ENCODE results near the gene SMG1. TPM values are rescaled to one million over a fixed set of nuclear protein-coding genes. Genes with fewer than 3 reads are reported as not detected.
"Not testable (repeated sequence)": the region's sequence is repeated elsewhere in the genome, so short reads cannot be mapped to it uniquely, and the experiment has no call there.

The SMG1 gene
- total RNA-seq, 4 donors from 2014 or later, result 37.8 to 102 (median 54.6) TPM

DNA sequence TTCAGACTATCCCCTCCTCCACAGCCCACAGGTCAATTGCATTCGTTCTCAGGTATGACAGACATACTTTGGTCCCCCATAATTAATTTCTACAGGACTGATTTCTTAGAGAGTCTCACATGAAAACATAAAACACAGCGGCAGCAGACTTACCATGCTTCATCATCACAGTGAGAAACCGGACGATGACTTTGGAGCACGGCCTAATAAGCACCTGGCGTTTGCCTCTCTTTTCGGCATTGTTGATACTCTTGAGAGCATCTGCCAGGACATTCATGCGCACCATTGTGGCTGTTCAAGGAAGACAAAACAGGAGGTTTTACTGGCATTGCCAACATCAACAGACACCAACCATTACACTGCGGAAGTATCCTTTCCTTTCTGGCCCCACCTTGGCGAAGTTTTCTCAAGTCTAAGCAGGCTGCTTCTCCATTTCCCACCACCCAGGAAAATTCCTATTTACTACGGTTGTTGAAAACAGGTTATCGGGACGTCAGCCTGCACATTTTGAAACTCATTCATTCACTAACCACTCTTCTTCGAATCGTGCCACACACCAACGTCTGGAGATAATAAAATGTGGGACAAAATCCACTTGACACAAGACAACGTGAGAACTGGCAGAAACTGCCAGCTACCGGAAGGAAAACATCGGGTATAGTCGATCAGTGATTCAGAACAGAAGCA is 137.2 kb downstream of the SMG1 start:
- H3K27me3 ChIP-seq, result no peaks in the 10 kb centered on the region
- intact Hi-C loops (cut with DNase I), result no loop called here
- WGBS, 2 donors, result 5 to 8% methylated on average over 20 of the region's 20 CpGs
- peaks cover 30 to 77% (median 56%) of the 10 kb centered on the region in 3 donors for H3K4me1 ChIP-seq
- H3K27ac ChIP-seq, result peak overlapping the region; percentile 90 to 95 (median 93)
- no peaks in the 10 kb centered on the region for H3K9me3 ChIP-seq
- TF ChIP-seq, protein P1, sequence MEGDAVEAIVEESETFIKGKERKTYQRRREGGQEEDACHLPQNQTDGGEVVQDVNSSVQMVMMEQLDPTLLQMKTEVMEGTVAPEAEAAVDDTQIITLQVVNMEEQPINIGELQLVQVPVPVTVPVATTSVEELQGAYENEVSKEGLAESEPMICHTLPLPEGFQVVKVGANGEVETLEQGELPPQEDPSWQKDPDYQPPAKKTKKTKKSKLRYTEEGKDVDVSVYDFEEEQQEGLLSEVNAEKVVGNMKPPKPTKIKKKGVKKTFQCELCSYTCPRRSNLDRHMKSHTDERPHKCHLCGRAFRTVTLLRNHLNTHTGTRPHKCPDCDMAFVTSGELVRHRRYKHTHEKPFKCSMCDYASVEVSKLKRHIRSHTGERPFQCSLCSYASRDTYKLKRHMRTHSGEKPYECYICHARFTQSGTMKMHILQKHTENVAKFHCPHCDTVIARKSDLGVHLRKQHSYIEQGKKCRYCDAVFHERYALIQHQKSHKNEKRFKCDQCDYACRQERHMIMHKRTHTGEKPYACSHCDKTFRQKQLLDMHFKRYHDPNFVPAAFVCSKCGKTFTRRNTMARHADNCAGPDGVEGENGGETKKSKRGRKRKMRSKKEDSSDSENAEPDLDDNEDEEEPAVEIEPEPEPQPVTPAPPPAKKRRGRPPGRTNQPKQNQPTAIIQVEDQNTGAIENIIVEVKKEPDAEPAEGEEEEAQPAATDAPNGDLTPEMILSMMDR (IDR thresholded peaks at IDR 0.05), result no peak
- TF ChIP-seq POLR2A (IDR thresholded peaks at IDR 0.05), result no peak
- H3K36me3 ChIP-seq, result peaks cover 21 to 73% (median 33%) of the 10 kb centered on the region in 3 donors
- H3K4me3 ChIP-seq, result peak overlapping the region; percentile 74 to 98 (median 90)
- no peak for DNase-seq

DNA sequence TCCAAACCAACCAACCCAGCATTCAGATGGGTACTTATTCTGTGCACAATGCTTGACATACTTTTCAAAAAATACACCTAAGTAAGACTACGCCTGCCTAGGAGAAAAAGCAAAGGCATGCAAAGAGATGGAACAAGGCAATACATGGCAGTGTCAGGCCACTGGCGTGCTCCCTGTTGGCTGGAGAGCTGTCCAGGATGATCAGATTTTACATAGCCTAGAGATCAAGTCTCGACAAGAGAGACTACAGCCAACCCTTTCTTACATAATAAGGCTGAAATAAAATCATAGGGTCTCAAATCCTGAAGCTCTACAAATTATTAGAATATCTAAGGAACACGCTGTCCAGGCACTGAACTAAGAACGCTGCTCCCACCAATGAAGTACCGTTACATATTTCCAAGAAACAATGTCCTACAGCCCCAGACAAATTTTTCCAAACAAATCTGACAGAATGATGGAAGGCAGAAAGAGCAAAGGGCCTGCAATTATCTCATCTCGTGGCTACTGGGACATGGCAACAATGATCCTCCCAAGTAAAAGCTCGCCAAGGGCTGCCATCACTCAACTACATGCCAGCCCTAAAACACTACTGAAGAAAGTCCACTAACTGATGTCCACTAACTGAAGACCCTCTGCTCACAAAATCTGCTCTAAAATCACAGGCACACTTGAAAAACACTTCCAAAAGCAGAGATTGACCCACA is 141.1 kb downstream of the SMG1 start:
- intact Hi-C loops (cut with DNase I), result no loop called here
- Histone ChIP-seq H3K4me3 (peak overlapping the region in 1 of 4 donors; percentile 74), H3K36me3 (peaks cover 17 to 77% (median 42%) of the 10 kb centered on the region in 3 donors), H3K27me3 (no peaks in the 10 kb centered on the region), H3K27ac (peak overlapping the region in 3 of 4 donors; percentile 28 to 63 (median 53)), H3K9me3 (no peaks in the 10 kb centered on the region), H3K4me1 (peaks cover 30 to 59% (median 42%) of the 10 kb centered on the region in 3 donors)
- no peak for DNase-seq
- TF ChIP-seq, protein P1 (IDR thresholded peaks at IDR 0.05), result no peak
- no peak for TF ChIP-seq POLR2A (IDR thresholded peaks at IDR 0.05)
- 50 to 63% methylated on average over 8 of the region's 8 CpGs for WGBS, 2 donors

DNA sequence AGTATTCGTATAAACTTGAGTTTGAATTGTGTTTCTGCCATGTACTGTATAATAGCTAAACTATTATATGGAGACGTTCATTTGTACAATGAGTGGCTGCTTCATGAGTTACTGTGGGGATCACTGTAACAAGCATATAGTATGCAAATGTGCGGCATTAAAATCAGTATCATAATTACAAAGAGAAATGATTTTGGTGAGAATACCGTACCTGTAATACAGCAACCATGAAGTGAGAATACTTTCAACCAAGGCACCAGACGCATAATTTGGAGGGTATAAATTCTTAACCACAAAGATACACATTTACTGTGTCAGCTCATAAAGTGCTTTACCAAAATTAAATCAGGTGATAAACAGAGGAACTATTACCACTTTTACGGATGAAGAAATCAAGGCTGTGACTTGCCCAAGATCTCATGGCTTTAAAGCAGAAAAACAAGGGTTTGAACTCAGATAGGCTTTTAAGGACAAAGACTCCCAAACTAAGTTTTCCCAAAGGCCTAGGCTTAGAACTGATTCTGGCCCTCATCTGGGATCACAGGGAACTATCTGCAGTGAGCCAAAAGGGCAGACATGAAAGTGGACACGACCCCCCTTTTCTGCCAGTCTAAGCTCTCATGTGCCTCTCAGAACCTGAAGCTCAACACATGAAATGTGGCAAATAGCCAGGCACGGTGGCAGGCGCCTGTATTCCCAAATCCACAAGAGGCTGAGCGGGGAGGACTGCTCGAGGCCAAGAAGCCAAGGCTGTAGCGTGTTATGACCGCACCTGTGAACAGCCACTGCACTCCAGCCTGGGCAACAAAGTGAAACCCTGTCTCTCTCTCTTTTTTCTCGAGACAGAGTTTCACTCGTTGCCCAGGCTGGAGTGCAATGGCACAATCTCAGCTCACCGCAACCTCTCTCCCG is 142.5 kb downstream of the SMG1 start:
- TF ChIP-seq POLR2A (IDR thresholded peaks at IDR 0.05), result no peak
- TF ChIP-seq, protein P1 (IDR thresholded peaks at IDR 0.05), result no peak
- Histone ChIP-seq H3K9me3 (no peaks in the 10 kb centered on the region), H3K27me3 (no peaks in the 10 kb centered on the region), H3K27ac (no peak overlapping the region), H3K4me1 (peaks cover 27 to 52% (median 40%) of the 10 kb centered on the region in 3 donors), H3K36me3 (peaks cover 17 to 75% (median 42%) of the 10 kb centered on the region in 3 donors), H3K4me3 (no peak overlapping the region)
- intact Hi-C loops (cut with DNase I), result no loop called here
- 73% methylated on average over 15 to 16 of the region's 17 CpGs for WGBS, 2 donors
- DNase-seq, result no peak

DNA sequence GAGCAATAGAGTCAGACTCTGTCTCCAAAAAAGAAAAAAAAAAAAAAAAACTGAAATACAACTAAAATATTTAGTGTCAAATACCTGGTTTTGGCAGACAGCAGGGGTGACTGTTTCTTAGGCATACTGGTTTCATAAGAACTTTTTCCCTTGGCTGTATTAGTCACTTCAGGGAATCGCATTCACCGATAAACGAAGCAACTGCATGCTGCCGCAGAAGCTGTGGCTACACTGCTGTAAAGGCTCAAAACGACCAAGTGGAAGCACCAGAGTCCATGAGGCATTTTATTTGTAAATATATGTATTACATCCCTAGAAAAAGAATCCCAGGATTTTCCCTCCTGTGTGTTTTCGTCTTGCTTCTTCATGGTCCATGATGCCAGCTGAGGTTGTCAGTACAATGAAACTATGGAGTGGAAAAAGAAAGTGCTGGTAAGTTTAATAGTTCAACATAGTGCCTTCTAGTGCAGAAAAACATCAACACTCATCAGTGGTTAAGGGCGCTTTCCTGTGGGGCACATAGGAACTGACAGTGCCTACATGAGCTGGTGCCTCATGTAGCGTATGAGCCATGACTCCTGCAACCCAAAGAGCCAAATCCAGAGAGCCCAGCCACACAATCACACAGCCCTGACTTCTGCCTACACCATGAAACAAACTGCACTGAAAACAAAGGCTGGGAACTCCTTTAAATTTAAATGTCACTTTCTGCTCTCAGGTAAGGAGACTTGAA is 143.3 kb downstream of the SMG1 start:
- DNase-seq, result no peak
- Histone ChIP-seq H3K27ac (no peak overlapping the region), H3K27me3 (no peaks in the 10 kb centered on the region), H3K4me3 (no peak overlapping the region), H3K36me3 (peaks cover 17 to 67% (median 42%) of the 10 kb centered on the region in 3 donors), H3K4me1 (peaks cover 19 to 44% (median 31%) of the 10 kb centered on the region in 3 donors), H3K9me3 (no peaks in the 10 kb centered on the region)
- TF ChIP-seq, protein P1 (IDR thresholded peaks at IDR 0.05), result no peak
- TF ChIP-seq POLR2A (IDR thresholded peaks at IDR 0.05), result no peak
- intact Hi-C loops (cut with DNase I), result no loop called here
- 81 to 90% methylated on average over 8 of the region's 8 CpGs for WGBS, 2 donors

DNA sequence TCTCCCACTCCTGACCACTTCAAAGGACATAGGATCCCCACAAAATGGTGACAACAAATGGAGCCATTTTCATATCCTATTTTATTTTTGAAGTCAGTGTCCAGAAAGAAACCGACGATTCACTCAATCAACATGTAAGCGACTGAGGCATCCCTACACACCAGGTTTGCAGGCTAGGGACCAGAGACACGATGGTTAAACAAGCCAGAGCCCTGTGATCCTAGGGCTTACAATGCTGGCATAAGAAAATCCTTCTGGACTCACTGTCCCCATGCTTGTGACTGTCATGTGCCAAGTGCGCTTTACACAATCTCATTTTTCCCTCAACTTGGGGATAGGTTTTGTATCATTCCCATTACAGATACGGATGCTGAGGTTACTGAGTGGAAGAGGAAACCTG is 145.0 kb downstream of the SMG1 start:
- H3K36me3 ChIP-seq, result peaks cover 11 to 50% (median 35%) of the 10 kb centered on the region in 3 donors
- H3K4me1 ChIP-seq, result peaks cover 7 to 28% (median 15%) of the 10 kb centered on the region in 3 donors
- H3K27ac ChIP-seq; H3K4me3 ChIP-seq; intact Hi-C loops (cut with DNase I); H3K9me3 ChIP-seq; H3K27me3 ChIP-seq; DNase-seq: not testable (repeated sequence)
- no CpG with 5 or more reads among the region's 6 CpGs for WGBS, 2 donors

DNA sequence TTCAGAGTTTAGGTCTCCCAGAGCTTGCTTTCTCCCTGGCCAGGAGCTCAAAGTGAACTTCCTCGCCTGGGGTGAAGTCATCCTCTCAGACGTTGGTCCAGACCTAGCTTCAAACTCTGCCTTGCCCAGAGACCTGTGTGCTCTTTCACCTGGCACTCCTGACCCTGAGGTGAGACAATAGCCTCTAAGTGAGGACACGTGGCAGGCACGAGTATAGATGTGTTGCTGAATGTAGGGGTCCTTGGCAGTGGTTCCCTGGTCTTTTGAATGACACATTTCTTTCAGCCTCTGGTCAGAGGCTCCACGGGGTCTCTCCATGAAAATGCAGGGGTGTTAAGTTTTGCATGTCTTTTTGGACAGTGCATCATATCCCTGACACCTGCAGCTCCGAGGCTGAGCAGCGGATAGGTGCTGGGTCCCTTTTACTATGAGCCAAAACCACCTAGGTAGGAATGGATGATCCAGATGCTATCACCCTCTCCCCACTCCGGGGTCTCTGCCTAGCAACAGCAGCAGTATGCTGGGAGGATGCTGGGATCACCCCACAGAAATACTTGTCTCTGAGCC is 145.7 kb downstream of the SMG1 start:
- H3K27ac ChIP-seq; DNase-seq; H3K9me3 ChIP-seq; H3K4me3 ChIP-seq; H3K27me3 ChIP-seq; intact Hi-C loops (cut with DNase I): not testable (repeated sequence)
- Histone ChIP-seq H3K36me3 (peaks cover 4 to 44% (median 28%) of the 10 kb centered on the region in 3 donors), H3K4me1 (peaks cover 2 to 21% (median 8%) of the 10 kb centered on the region in 3 donors)
- WGBS, 2 donors, result 40 to 75% methylated on average over 1 to 6 of the region's 8 CpGs

DNA sequence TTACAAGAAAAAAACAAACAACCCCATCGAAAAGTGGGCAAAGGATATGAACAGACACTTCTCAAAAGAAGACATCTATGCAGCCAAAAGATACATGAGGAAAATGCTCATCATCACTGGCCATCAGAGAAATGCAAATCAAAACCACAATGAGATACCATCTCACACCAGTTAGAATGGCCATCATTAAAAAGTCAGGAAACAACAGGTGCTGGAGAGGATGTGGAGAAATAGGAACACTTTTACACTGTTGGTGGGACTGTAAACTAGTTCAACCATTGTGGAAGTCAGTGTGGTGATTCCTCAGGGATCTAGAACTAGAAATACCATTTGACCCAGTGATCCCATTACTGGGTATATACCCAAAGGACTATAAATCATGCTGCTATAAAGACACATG is 148.5 kb downstream of the SMG1 start:
- H3K36me3 ChIP-seq, result peaks cover 0 to 15% (median 3%) of the 10 kb centered on the region in 3 donors
- H3K27me3 ChIP-seq; H3K4me1 ChIP-seq; DNase-seq; H3K27ac ChIP-seq; intact Hi-C loops (cut with DNase I); H3K4me3 ChIP-seq; H3K9me3 ChIP-seq: not testable (repeated sequence)
- WGBS, 2 donors, result no CpG with 5 or more reads among the region's 1 CpG
